K562 (cell line): Measurements from ENCODE around the gene ZNF672. TPM values are rescaled to one million over a fixed set of nuclear protein-coding genes. Genes with fewer than 3 reads are reported as not detected.

Source experiments
- ATF4 ChIP-seq: fragments of 450-650 bp; formaldehyde crosslinking; IDR thresholded peaks from 2 replicates; pipeline ENCODE4 v1.4.0; 2022; ENCODE audit warnings: mild to moderate bottlenecking, moderate library complexity
- CXXC5 ChIP-seq: fragments of 250-450 bp; sonication (Bioruptor Pico); IDR thresholded peaks from 2 replicates; pipeline ENCODE4 v1.8.0; 2022; ENCODE audit warnings: inconsistent platforms, mild to moderate bottlenecking, moderate library complexity
- DDX20 ChIP-seq: fragments of 450-650 bp; IDR thresholded peaks from 2 replicates; pipeline ENCODE4 v1.6.1; 2016; ENCODE audit warnings: missing genetic modification characterization, low read depth, mild to moderate bottlenecking, missing compliant biosample characterization, moderate library complexity
- FOXM1 ChIP-seq, 2 experiments: fragments of 450-650 bp in 1 of 2; sonication (generic) in 1 of 2; formaldehyde crosslinking in 1 of 2; IDR thresholded peaks; 2 replicates each; pipeline versions ENCODE4 v1.6.1 to v1.9.0; 2017 to 2022; ENCODE audit warnings: low read depth in 2 of 2, mild to moderate bottlenecking in 2 of 2, missing genetic modification reagents in 1 of 2, moderate library complexity in 1 of 2
- GABPA ChIP-seq: fragments of 200-800 bp; sonication (Bioruptor generic); conservative IDR thresholded peaks from 2 replicates; pipeline ENCODE4 v1.6.1; 2016; ENCODE audit warnings: low read depth, missing genetic modification characterization, missing compliant biosample characterization
- MCM3 ChIP-seq: fragments of 450-650 bp; IDR thresholded peaks from 2 replicates; pipeline ENCODE4 v1.6.1; 2016
- MXI1 ChIP-seq: IDR thresholded peaks from 2 replicates; pipeline ENCODE4 v1.6.1; 2011; ENCODE audit warnings: low read depth, mild to moderate bottlenecking, improper control_type of control experiment, low read length
- NR3C1 ChIP-seq: sonication (generic); formaldehyde crosslinking; IDR thresholded peaks from 2 replicates; pipeline ENCODE4 v1.8.1; 2022; ENCODE audit warnings: missing genetic modification reagents
- TFAP4 ChIP-seq: sonication (generic); formaldehyde crosslinking; IDR thresholded peaks from 2 replicates; pipeline ENCODE4 v1.8.0; 2022; ENCODE audit warnings: missing genetic modification reagents, mild to moderate bottlenecking, moderate library complexity, borderline replicate concordance
- ZNF165 ChIP-seq: fragments of 250-450 bp; sonication (Bioruptor Pico); IDR thresholded peaks from 2 replicates; pipeline ENCODE4 v1.4.0; 2020; ENCODE audit warnings: borderline replicate concordance
- ZNF407 ChIP-seq: fragments of 450-650 bp; IDR thresholded peaks from 2 replicates; pipeline ENCODE4 v1.6.1; 2016; ENCODE audit warnings: low read depth
- ZNF583 ChIP-seq: fragments of 250-450 bp; sonication (Bioruptor Pico); IDR thresholded peaks from 2 replicates; pipeline ENCODE4 v1.4.0; 2020
- ZNF592 ChIP-seq: fragments of 450-650 bp; IDR thresholded peaks from 2 replicates; pipeline ENCODE4 v1.6.1; 2017; ENCODE audit warnings: antibody characterized with exemption, mild to moderate bottlenecking
- polyA plus RNA-seq, 8 experiments: library from polyadenylated mRNA; depleted of rRNA in 4 of 8; stranded (reverse) in 5 of 8; unstranded in 3 of 8; fragments of >200 nt; fragmentation: Nextera tagmentation in 2 of 8; fragmentation: Illumina TruSeq in 1 of 8; extraction: Ambion mirVana in 2 of 8; extraction: Trizol in 1 of 8; gene quantifications; 2 replicates each; pipeline versions ENCODE4 v1.2.1 to v1.2.3, GENCODE V29; 2011 to 2014; ENCODE audit warnings: inconsistent platforms in 1 of 8, missing spikeins in 1 of 8
- total RNA-seq, 7 experiments: library from RNA; depleted of rRNA in 6 of 7; stranded (reverse); fragments of >200 nt in 6 of 7; fragmentation: Illumina TruSeq in 2 of 7; extraction: Trizol in 2 of 7; gene quantifications; 2 replicates each; pipeline versions ENCODE4 v1.2.1 to v1.2.3, GENCODE V29; 2011 to 2021; ENCODE audit warnings: low replicate concordance in 1 of 7

ZNF672 gene
- total and polyA plus RNA-seq, 9 of the 15 experiments (the other 6 are each of a cell fraction or from before 2014, with no cell fraction given): 1.9 to 57.9 (median 24.1) TPM

- peak; percentile 49; the same call in 1 of the 2 replicates for TF ChIP-seq ZNF592
- TF ChIP-seq TFAP4 (CRISPR knock-in tag): 0 out of 2 replicates have a peak, but pooled peaks have one; percentile 12
- TF ChIP-seq MCM3: no peak
- peak; percentile 20; the same call in 1 of the 2 replicates for TF ChIP-seq CXXC5
- TF ChIP-seq NR3C1 (CRISPR knock-in tag): no peak
- TF ChIP-seq FOXM1 (IDR thresholded peaks at IDR 0.05; ENCODE audit: low read depth): no peak
- no peak for TF ChIP-seq FOXM1 (CRISPR knock-in tag; IDR thresholded peaks at IDR 0.05; ENCODE audit: low read depth)
- no peak for TF ChIP-seq GABPA (tag)
- no peak for TF ChIP-seq MXI1
- no peak for TF ChIP-seq ZNF165 (CRISPR knock-in tag)
- TF ChIP-seq ZNF583 (CRISPR knock-in tag): no peak
- TF ChIP-seq ZNF407: no peak
- TF ChIP-seq DDX20: no peak
- TF ChIP-seq ATF4 (CRISPR knock-in tag): 0 out of 2 replicates have a peak, but pooled peaks have one; percentile 23
These were observed 48.3 kb downstream of the ZNF672 start (continued) for GRCh38 chr1:248886237-248886895.
